Measurements from ENCODE around the gene KICS2. TPM values are rescaled to one million over a fixed set of nuclear protein-coding genes. Genes with fewer than 3 reads are reported as not detected.

KICS2 gene
- polyA plus RNA-seq, 1 donor from 2014 or later: 0.83 TPM

DNA sequence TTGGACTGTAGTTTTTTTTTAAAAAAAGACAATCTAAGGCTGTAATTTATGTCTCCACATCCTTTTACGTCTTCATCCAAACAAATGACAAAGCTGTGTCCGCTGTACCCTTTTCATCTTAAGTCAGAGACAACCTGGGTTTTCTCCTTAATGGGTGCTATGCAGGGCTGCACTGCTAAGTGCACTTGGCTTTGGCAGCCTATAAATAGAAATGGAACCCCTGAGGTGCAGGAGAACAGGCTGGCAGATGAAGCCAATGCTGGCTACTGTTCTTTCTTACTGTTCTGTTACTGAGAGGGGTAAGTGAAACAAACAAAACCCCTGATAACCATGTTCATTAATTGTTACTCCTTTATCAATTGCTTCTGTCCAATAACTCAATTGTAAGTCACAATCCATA is 47.1 kb upstream of the KICS2 start:
- TF ChIP-seq EP300 (conservative IDR thresholded peaks at IDR 0.05; ENCODE audit: poor library complexity, severe bottlenecking): peak; percentile 39
- TF ChIP-seq SMC3 (conservative IDR thresholded peaks at IDR 0.05; ENCODE audit: poor library complexity): no peak
- TF ChIP-seq, protein P1, sequence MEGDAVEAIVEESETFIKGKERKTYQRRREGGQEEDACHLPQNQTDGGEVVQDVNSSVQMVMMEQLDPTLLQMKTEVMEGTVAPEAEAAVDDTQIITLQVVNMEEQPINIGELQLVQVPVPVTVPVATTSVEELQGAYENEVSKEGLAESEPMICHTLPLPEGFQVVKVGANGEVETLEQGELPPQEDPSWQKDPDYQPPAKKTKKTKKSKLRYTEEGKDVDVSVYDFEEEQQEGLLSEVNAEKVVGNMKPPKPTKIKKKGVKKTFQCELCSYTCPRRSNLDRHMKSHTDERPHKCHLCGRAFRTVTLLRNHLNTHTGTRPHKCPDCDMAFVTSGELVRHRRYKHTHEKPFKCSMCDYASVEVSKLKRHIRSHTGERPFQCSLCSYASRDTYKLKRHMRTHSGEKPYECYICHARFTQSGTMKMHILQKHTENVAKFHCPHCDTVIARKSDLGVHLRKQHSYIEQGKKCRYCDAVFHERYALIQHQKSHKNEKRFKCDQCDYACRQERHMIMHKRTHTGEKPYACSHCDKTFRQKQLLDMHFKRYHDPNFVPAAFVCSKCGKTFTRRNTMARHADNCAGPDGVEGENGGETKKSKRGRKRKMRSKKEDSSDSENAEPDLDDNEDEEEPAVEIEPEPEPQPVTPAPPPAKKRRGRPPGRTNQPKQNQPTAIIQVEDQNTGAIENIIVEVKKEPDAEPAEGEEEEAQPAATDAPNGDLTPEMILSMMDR (IDR thresholded peaks at IDR 0.05; ENCODE audit: poor library complexity, severe bottlenecking): no peak
- no peak for TF ChIP-seq EZH2 (IDR thresholded peaks at IDR 0.05; ENCODE audit: borderline replicate concordance, insufficient read depth, low read length, poor library complexity, severe bottlenecking)
- peak; percentile 34 for TF ChIP-seq POLR2AphosphoS5 (IDR thresholded peaks at IDR 0.05)
- no peaks in the 10 kb centered on the region for H3F3A ChIP-seq (ENCODE audit: insufficient read depth, low read length, poor library complexity, severe bottlenecking)
- no peaks in the 10 kb centered on the region for H4K20me1 ChIP-seq (ENCODE audit: insufficient read depth)

DNA sequence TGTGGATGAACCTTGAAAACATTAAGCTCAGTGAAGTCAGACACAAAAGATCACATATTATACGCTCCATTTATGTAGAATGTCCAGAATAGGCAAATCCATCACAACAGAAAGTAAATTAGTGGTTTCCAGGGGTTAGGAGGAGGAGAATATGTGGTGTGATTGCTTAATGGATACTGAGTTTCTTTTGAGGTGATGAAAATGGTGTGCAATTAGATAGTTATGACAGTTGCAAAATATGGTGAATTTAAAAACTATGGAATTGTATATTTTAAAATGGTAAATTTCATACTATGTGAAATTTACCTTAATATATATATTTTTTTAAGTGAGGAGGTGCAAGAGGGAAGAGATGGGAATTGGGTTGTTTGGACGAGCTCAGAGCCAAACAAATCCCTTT is 46.3 kb upstream of the KICS2 start:
- H3K27ac ChIP-seq (ENCODE audit: low read length): peak overlapping the region; percentile 33
- H2AFZ ChIP-seq (ENCODE audit: low read depth, low read length): no peak overlapping the region
- H3K4me3 ChIP-seq (ENCODE audit: low read length): no peak overlapping the region
- no peak overlapping the region for H3K9ac ChIP-seq (ENCODE audit: low read length)
- H3K27me3 ChIP-seq (ENCODE audit: insufficient read depth, low read depth, low read length): no peaks in the 10 kb centered on the region
- no peaks in the 10 kb centered on the region for H3K9me2 ChIP-seq (ENCODE audit: insufficient read depth, low read length)
- no peaks in the 10 kb centered on the region for H4K20me1 ChIP-seq (ENCODE audit: insufficient read depth)
- no peaks in the 10 kb centered on the region for H3F3A ChIP-seq (ENCODE audit: insufficient read depth, low read length, poor library complexity, severe bottlenecking)
- no peaks in the 10 kb centered on the region for H3K36me3 ChIP-seq (ENCODE audit: insufficient read depth, low read length)
- no peak for TF ChIP-seq MXI1 (conservative IDR thresholded peaks at IDR 0.05; ENCODE audit: poor library complexity, severe bottlenecking)
- no peak for TF ChIP-seq SMC3 (conservative IDR thresholded peaks at IDR 0.05; ENCODE audit: poor library complexity)
- no peak for TF ChIP-seq EP300 (conservative IDR thresholded peaks at IDR 0.05; ENCODE audit: poor library complexity, severe bottlenecking)
- no peak for TF ChIP-seq EZH2 (IDR thresholded peaks at IDR 0.05; ENCODE audit: borderline replicate concordance, insufficient read depth, low read length, poor library complexity, severe bottlenecking)
- TF ChIP-seq TAF1 (IDR thresholded peaks at IDR 0.05; ENCODE audit: low read depth): no peak
- TF ChIP-seq, protein P2, sequence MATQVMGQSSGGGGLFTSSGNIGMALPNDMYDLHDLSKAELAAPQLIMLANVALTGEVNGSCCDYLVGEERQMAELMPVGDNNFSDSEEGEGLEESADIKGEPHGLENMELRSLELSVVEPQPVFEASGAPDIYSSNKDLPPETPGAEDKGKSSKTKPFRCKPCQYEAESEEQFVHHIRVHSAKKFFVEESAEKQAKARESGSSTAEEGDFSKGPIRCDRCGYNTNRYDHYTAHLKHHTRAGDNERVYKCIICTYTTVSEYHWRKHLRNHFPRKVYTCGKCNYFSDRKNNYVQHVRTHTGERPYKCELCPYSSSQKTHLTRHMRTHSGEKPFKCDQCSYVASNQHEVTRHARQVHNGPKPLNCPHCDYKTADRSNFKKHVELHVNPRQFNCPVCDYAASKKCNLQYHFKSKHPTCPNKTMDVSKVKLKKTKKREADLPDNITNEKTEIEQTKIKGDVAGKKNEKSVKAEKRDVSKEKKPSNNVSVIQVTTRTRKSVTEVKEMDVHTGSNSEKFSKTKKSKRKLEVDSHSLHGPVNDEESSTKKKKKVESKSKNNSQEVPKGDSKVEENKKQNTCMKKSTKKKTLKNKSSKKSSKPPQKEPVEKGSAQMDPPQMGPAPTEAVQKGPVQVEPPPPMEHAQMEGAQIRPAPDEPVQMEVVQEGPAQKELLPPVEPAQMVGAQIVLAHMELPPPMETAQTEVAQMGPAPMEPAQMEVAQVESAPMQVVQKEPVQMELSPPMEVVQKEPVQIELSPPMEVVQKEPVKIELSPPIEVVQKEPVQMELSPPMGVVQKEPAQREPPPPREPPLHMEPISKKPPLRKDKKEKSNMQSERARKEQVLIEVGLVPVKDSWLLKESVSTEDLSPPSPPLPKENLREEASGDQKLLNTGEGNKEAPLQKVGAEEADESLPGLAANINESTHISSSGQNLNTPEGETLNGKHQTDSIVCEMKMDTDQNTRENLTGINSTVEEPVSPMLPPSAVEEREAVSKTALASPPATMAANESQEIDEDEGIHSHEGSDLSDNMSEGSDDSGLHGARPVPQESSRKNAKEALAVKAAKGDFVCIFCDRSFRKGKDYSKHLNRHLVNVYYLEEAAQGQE (IDR thresholded peaks at IDR 0.05; ENCODE audit: borderline replicate concordance): no peak
- TF ChIP-seq RAD21 (conservative IDR thresholded peaks at IDR 0.05): no peak
- TF ChIP-seq, protein P1 (IDR thresholded peaks at IDR 0.05; ENCODE audit: poor library complexity, severe bottlenecking): no peak
- no peak for TF ChIP-seq POLR2AphosphoS5 (IDR thresholded peaks at IDR 0.05)
- no peaks in the 10 kb centered on the region for H3K9me3 ChIP-seq (ENCODE audit: low read length)
- H3K79me2 ChIP-seq (replicated peaks; ENCODE audit: insufficient read depth, low read length): no peaks in the 10 kb centered on the region
- no peak overlapping the region for H3K4me2 ChIP-seq (ENCODE audit: low read length)

More for the DNA sequence above, 47.1 kb upstream of the KICS2 start:
- Histone ChIP-seq H3K9me3 (ENCODE audit: low read length) (no peaks in the 10 kb centered on the region), H3K4me2 (ENCODE audit: low read length) (no peak overlapping the region), H3K9me2 (ENCODE audit: insufficient read depth, low read length) (no peaks in the 10 kb centered on the region), H2AFZ (ENCODE audit: low read depth, low read length) (no peak overlapping the region), H3K36me3 (ENCODE audit: insufficient read depth, low read length) (no peaks in the 10 kb centered on the region), H3K9ac (ENCODE audit: low read length) (no peak overlapping the region), H3K27ac (ENCODE audit: low read length) (peak overlapping the region; percentile 33), H3K4me3 (ENCODE audit: low read length) (no peak overlapping the region), H3K27me3 (ENCODE audit: insufficient read depth, low read depth, low read length) (no peaks in the 10 kb centered on the region), H3K79me2 (replicated peaks; ENCODE audit: insufficient read depth, low read length) (no peaks in the 10 kb centered on the region)
